22Rv1 (cell line): ENCODE data around the gene TMEM59L.

Experiments used
- ZFX ChIP-seq: fragments of 450-650 bp; IDR thresholded peaks from 2 replicates; pipeline ENCODE4 v1.6.1; 2017; ENCODE audit warnings: antibody characterized with exemption, borderline replicate concordance
- TF ChIP-seq, protein P1 (sequence below): fragments of 450-650 bp; IDR thresholded peaks from 2 replicates; pipeline ENCODE4 v1.5.1; 2017; ENCODE audit warnings: mild to moderate bottlenecking

GRCh38 chr19:18611327-18612050, 1.2 kb upstream of the TMEM59L start:
- TF ChIP-seq, protein P1, sequence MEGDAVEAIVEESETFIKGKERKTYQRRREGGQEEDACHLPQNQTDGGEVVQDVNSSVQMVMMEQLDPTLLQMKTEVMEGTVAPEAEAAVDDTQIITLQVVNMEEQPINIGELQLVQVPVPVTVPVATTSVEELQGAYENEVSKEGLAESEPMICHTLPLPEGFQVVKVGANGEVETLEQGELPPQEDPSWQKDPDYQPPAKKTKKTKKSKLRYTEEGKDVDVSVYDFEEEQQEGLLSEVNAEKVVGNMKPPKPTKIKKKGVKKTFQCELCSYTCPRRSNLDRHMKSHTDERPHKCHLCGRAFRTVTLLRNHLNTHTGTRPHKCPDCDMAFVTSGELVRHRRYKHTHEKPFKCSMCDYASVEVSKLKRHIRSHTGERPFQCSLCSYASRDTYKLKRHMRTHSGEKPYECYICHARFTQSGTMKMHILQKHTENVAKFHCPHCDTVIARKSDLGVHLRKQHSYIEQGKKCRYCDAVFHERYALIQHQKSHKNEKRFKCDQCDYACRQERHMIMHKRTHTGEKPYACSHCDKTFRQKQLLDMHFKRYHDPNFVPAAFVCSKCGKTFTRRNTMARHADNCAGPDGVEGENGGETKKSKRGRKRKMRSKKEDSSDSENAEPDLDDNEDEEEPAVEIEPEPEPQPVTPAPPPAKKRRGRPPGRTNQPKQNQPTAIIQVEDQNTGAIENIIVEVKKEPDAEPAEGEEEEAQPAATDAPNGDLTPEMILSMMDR = no peak
- TF ChIP-seq ZFX = no peak
